H1 (cell line): ENCODE data around the gene TELO2. TPM values are rescaled to one million over a fixed set of nuclear protein-coding genes. Genes with fewer than 3 reads are reported as not detected.

Experiments
- ASH2L ChIP-seq: fragments of 200-600, 300-600 bp; sonication (generic); IDR thresholded peaks from one replicate; pipeline ENCODE4 v1.7.1; 2017; ENCODE audit warnings: low read length
- BACH1 ChIP-seq: IDR thresholded peaks from 2 replicates; pipeline ENCODE4 v1.6.1; 2012; ENCODE audit warnings: low read length, improper control_type of control experiment
- CHD1 ChIP-seq: IDR thresholded peaks from 2 replicates; pipeline ENCODE4 v1.6.1; 2012; ENCODE audit warnings: low read depth, low read length, improper control_type of control experiment
- CHD7 ChIP-seq: fragments of 300-600 bp; sonication (generic); IDR thresholded peaks from 2 replicates; pipeline ENCODE4 v1.7.1; 2012; ENCODE audit warnings: low read length, moderate library complexity, mild to moderate bottlenecking, inconsistent platforms; ENCODE audit not compliant: insufficient replicate concordance
- EZH2 ChIP-seq: fragments of 200-600 bp; sonication (generic); IDR thresholded peaks from 2 replicates; pipeline ENCODE4 v1.7.1; 2012; ENCODE audit warnings: low read depth, mild to moderate bottlenecking, moderate library complexity, low read length, inconsistent platforms; ENCODE audit not compliant: severe bottlenecking
- GABPA ChIP-seq: IDR thresholded peaks from 2 replicates; pipeline ENCODE4 v1.6.1; 2011; ENCODE audit warnings: mild to moderate bottlenecking, low read length, moderate library complexity, borderline replicate concordance; ENCODE audit not compliant: insufficient read depth
- HDAC6 ChIP-seq: IDR thresholded peaks from one replicate; pipeline ENCODE4 v1.7.1; 2012; ENCODE audit warnings: low read depth, mild to moderate bottlenecking, inconsistent platforms, low read length, moderate library complexity
- KDM5A ChIP-seq: fragments of 200-600 bp; IDR thresholded peaks from 2 replicates; pipeline ENCODE4 v1.7.1; 2012; ENCODE audit warnings: mild to moderate bottlenecking, low read length, inconsistent platforms, mixed read lengths
- MAX ChIP-seq: IDR thresholded peaks from 2 replicates; pipeline ENCODE4 v1.6.1; 2012; ENCODE audit warnings: inconsistent platforms
- NANOG ChIP-seq: IDR thresholded peaks from 2 replicates; pipeline ENCODE4 v1.6.1; 2011; ENCODE audit warnings: low read length, low read depth, mild to moderate bottlenecking, inconsistent platforms; ENCODE audit not compliant: insufficient read depth, poor library complexity, severe bottlenecking
- POLR2AphosphoS5 ChIP-seq: IDR thresholded peaks from 2 replicates; pipeline ENCODE4 v1.6.1; 2011; ENCODE audit warnings: low read depth, low read length
- ZNF274 ChIP-seq: IDR thresholded peaks from 2 replicates; pipeline ENCODE4 v1.7.0; 2012; ENCODE audit warnings: low read length, borderline replicate concordance; ENCODE audit errors: extremely low read depth
- polyA plus RNA-seq, 7 experiments: library from polyadenylated mRNA; depleted of rRNA in 3 of 7; stranded (reverse) in 5 of 7; unstranded in 2 of 7; fragments of >200 nt in 5 of 7; fragments of 200-250 nt in 2 of 7; gene quantifications; 1 replicate in 5 of 7; 2 replicates in 1 of 7; 4 replicates in 1 of 7; pipeline versions ENCODE4 v1.2.1 to v1.2.3, GENCODE V29; 2011 to 2013; ENCODE audit warnings: missing spikeins in 2 of 7, mixed read lengths in 2 of 7
- total RNA-seq: library from RNA; stranded (reverse); fragmentation: NEBNext Ultra II Directional; extraction: Animal tissue kit (Norgen Biotek cat#: 25700); gene quantifications from 2 replicates; pipeline ENCODE4 v1.2.1, GENCODE V29; 2021

Gene TELO2
- total and polyA plus RNA-seq, 2 of the 8 experiments (the other 6 are each of a cell fraction or from before 2014, with no cell fraction given), result 39.3 to 64.8 TPM

- peak; percentile 68; the same call in 1 of the 2 replicates for TF ChIP-seq POLR2AphosphoS5
- TF ChIP-seq EZH2, result no peak
- TF ChIP-seq HDAC6, result no peak
- peak; percentile 56; the same call in 1 of the 2 replicates for TF ChIP-seq MAX
- TF ChIP-seq ZNF274, result no peak
- TF ChIP-seq ASH2L, result no peak
- no peak for TF ChIP-seq CHD7
- TF ChIP-seq KDM5A, result no peak
- TF ChIP-seq BACH1, result no peak
- no peak for TF ChIP-seq GABPA
- no peak for TF ChIP-seq CHD1
- no peak for TF ChIP-seq NANOG
Measured at GRCh38 chr16:1510941-1511351, 17.8 kb downstream of the TELO2 start (continued).
